Uterus (tissue), 4 donors: ENCODE measurements around the gene S100A7A. TPM values are rescaled to one million over a fixed set of nuclear protein-coding genes. Genes with fewer than 3 reads are reported as not detected.

ENCODE experiments used
- DNase-seq, 2 donors: peaks; one replicate each; pipeline ENCODE4 v3.0.0-alpha.2; 2019 to 2020
- H3K27ac ChIP-seq, 2 donors: fragments of 200-600 bp; sonication (generic); 1 replicate in 1 of 2; 2 replicates in 1 of 2; pipeline ENCODE4 v1.5.1; 2016 to 2018
- H3K27me3 ChIP-seq, 2 donors: fragments of 200-600 bp; sonication (generic); one replicate each; pipeline ENCODE4 v1.5.1; 2018 to 2019; ENCODE audit warnings: control low read depth in 1 of 2
- H3K36me3 ChIP-seq, 2 donors: fragments of 200-600 bp; sonication (generic); one replicate each; pipeline ENCODE4 v1.5.1; 2019; ENCODE audit warnings: control low read depth in 1 of 2
- H3K4me1 ChIP-seq, 2 donors: fragments of 200-600 bp; sonication (generic); one replicate each; pipeline ENCODE4 v1.5.1; 2018 to 2019; ENCODE audit warnings: control low read depth in 1 of 2
- H3K4me3 ChIP-seq, 2 donors: fragments of 200-600 bp; sonication (generic); 1 replicate in 1 of 2; 2 replicates in 1 of 2; pipeline ENCODE4 v1.5.1; 2018 to 2019; ENCODE audit warnings: mild to moderate bottlenecking in 1 of 2
- H3K9me3 ChIP-seq, 2 donors: fragments of 200-600 bp; sonication (generic); one replicate each; pipeline ENCODE4 v1.5.1; 2019; ENCODE audit warnings: control low read depth in 1 of 2
- CTCF ChIP-seq, 4 experiments: fragments of 200-600 bp in 2 of 4; fragments of 450-650 bp in 2 of 4; sonication (generic) in 2 of 4; IDR thresholded peaks; one replicate each; pipeline ENCODE4 v1.5.1; 2016 to 2019; ENCODE audit warnings: antibody characterized with exemption in 4 of 4, mild to moderate bottlenecking in 2 of 4, moderate library complexity in 1 of 4
- POLR2A ChIP-seq, 2 donors: fragments of 450-650 bp; IDR thresholded peaks; one replicate each; pipeline ENCODE4 v1.6.1; 2016; ENCODE audit warnings: antibody characterized with exemption in 2 of 2, mild to moderate bottlenecking in 1 of 2, moderate library complexity in 1 of 2
- intact Hi-C: fragments of 100-400 bp; cut with DNase I; formaldehyde crosslinking; loops from one replicate; pipeline ENCODE4 v1.15.1; 2023; ENCODE audit warnings: low total_unique reads
- total RNA-seq, 4 donors: library from RNA; depleted of rRNA in 3 of 4; stranded (reverse); fragments of >200 nt in 3 of 4; gene quantifications; one replicate each; pipeline versions ENCODE4 v1.1.0 to v1.2.4, GENCODE V29; 2014 to 2023
- donor health status: DM: yes; HTN: yes; CAD: no.

Gene S100A7A
- total RNA-seq, 4 donors from 2014 or later = not detected

- Histone ChIP-seq H3K4me3 (no peak overlapping the region), H3K4me1 (no peaks in the 10 kb centered on the region), H3K9me3 (no peaks in the 10 kb centered on the region), H3K27ac (no peak overlapping the region), H3K27me3 (no peaks in the 10 kb centered on the region), H3K36me3 (no peaks in the 10 kb centered on the region)
- no peak for DNase-seq
- intact Hi-C loops = no loop called here
- no peak for TF ChIP-seq POLR2A (IDR thresholded peaks at IDR 0.05)
Measured at GRCh38 chr1:153389973-153390879, 26.1 kb upstream of the S100A7A start.

- no peak for DNase-seq
- TF ChIP-seq CTCF (IDR thresholded peaks at IDR 0.05) (no peak), POLR2A (IDR thresholded peaks at IDR 0.05) (no peak)
- no peaks in the 10 kb centered on the region for H3K4me1 ChIP-seq
- H3K27ac ChIP-seq = no peak within 1 kb of the TSS
- H3K4me3 ChIP-seq = no peak within 1 kb of the TSS
- intact Hi-C loops = no loop called here
- H3K9me3 ChIP-seq = no peaks in the 10 kb centered on the region
- H3K27me3 ChIP-seq = no peaks in the 10 kb centered on the region
- no peaks in the 10 kb centered on the region for H3K36me3 ChIP-seq
Measured at GRCh38 chr1:153390938-153391710, 25.2 kb upstream of the S100A7A start, which contains the start of gene S100A8. TSS of gene S100A8 (minus strand) at chr1:153391073. CDS start at chr1:153390535, 538 bp downstream.

- Histone ChIP-seq H3K36me3 (no peaks in the 10 kb centered on the region), H3K9me3 (no peaks in the 10 kb centered on the region), H3K27me3 (no peaks in the 10 kb centered on the region), H3K27ac (no peak overlapping the region), H3K4me1 (no peaks in the 10 kb centered on the region), H3K4me3 (no peak overlapping the region)
- intact Hi-C loops = no loop called here
- DNase-seq = no peak
- no peak for TF ChIP-seq CTCF (IDR thresholded peaks at IDR 0.05)
- no peak for TF ChIP-seq POLR2A (IDR thresholded peaks at IDR 0.05)
Measured at GRCh38 chr1:153392258-153392657, 24.1 kb upstream of the S100A7A start.

GRCh38 chr1:153392822-153393221 lies 23.5 kb upstream of the S100A7A start:
- TF ChIP-seq CTCF (IDR thresholded peaks at IDR 0.05) = no peak
- TF ChIP-seq POLR2A (IDR thresholded peaks at IDR 0.05) = no peak
- Histone ChIP-seq H3K27me3 (no peaks in the 10 kb centered on the region), H3K4me1 (no peaks in the 10 kb centered on the region), H3K9me3 (no peaks in the 10 kb centered on the region), H3K36me3 (no peaks in the 10 kb centered on the region), H3K27ac (no peak overlapping the region), H3K4me3 (no peak overlapping the region)
- no peak for DNase-seq
- intact Hi-C loops = no loop called here

- TF ChIP-seq CTCF (IDR thresholded peaks at IDR 0.05) = no peak
- TF ChIP-seq POLR2A (IDR thresholded peaks at IDR 0.05) = no peak
- Histone ChIP-seq H3K4me3 (no peak overlapping the region), H3K9me3 (no peaks in the 10 kb centered on the region), H3K36me3 (no peaks in the 10 kb centered on the region), H3K27me3 (no peaks in the 10 kb centered on the region), H3K27ac (no peak overlapping the region), H3K4me1 (no peaks in the 10 kb centered on the region)
- no peak for DNase-seq
- intact Hi-C loops = no loop called here
Measured at GRCh38 chr1:153393926-153394325, 22.4 kb upstream of the S100A7A start.
